ENCODE measurements around the gene GRM2. TPM values are rescaled to one million over a fixed set of nuclear protein-coding genes. Genes with fewer than 3 reads are reported as not detected.
"Not testable (repeated sequence)": the region's sequence is repeated elsewhere in the genome, so short reads cannot be mapped to it uniquely, and the experiment has no call there.

GRM2 gene
- total RNA-seq, 3 donors from 2014 or later, result 0.14 to 0.61 (median 0.22) TPM

- no peaks in the 10 kb centered on the region for H3K9me3 ChIP-seq
- TF ChIP-seq CTCF (IDR thresholded peaks at IDR 0.05), result no peak
- no peak for DNase-seq
Measured at GRCh38 chr3:51734572-51734907, 27.7 kb downstream of the GRM2 start.

DNA sequence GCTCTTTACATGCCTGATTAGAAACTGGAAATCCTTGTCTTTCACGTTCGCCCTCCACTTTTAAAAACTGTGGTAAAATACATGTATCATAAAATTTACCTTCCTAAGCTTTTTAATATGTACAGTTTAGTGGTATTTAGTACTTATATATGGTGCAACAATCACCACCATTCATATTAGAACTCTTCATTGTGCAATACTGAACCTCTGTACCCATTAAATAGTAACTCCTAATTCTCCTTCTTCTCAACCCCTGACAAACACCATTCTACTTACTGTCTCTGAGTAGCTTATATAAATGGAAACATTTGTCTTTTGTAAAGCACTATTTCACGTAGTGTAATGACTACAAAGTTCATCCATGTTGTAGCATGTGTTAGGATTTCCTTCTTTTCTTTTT lies 28.2 kb downstream of the GRM2 start:
- ATAC-seq, result no peak
- intact Hi-C loops (cut with DNase I, micrococcal nuclease), result no loop called here
- no peaks in the 10 kb centered on the region for H3K4me1 ChIP-seq (ENCODE audit: low read depth)
- no peaks in the 10 kb centered on the region for H3K9me3 ChIP-seq
- no peaks in the 10 kb centered on the region for H3K36me3 ChIP-seq (ENCODE audit: low read depth)
- TF ChIP-seq CTCF (IDR thresholded peaks at IDR 0.05), result no peak
- H3K4me3 ChIP-seq, result no peak overlapping the region
- DNase-seq, result no peak

More at GRCh38 chr3:51734572-51734907, 27.7 kb downstream of the GRM2 start:
- Histone ChIP-seq H3K4me3 (no peak overlapping the region), H3K36me3 (ENCODE audit: low read depth) (no peaks in the 10 kb centered on the region), H3K4me1 (ENCODE audit: low read depth) (no peaks in the 10 kb centered on the region)
- intact Hi-C loops (cut with DNase I, micrococcal nuclease), result no loop called here
- ATAC-seq, result no peak

- TF ChIP-seq CTCF (IDR thresholded peaks at IDR 0.05), result no peak
- Histone ChIP-seq H3K4me3 (no peak overlapping the region), H3K36me3 (ENCODE audit: low read depth) (no peaks in the 10 kb centered on the region), H3K4me1 (ENCODE audit: low read depth) (no peaks in the 10 kb centered on the region), H3K9me3 (no peaks in the 10 kb centered on the region)
- ATAC-seq (no peak), DNase-seq (no peak)
- intact Hi-C loops (cut with DNase I, micrococcal nuclease), result no loop called here
Measured at GRCh38 chr3:51735950-51736349, 29.1 kb downstream of the GRM2 start.

- intact Hi-C loops (cut with DNase I, micrococcal nuclease), result no loop called here
- DNase-seq, result no peak
- Histone ChIP-seq H3K9me3 (no peaks in the 10 kb centered on the region), H3K4me1 (ENCODE audit: low read depth) (no peaks in the 10 kb centered on the region), H3K4me3 (no peak overlapping the region), H3K36me3 (ENCODE audit: low read depth) (no peaks in the 10 kb centered on the region)
- no peak for TF ChIP-seq CTCF (IDR thresholded peaks at IDR 0.05)
- ATAC-seq, result no peak
Measured at GRCh38 chr3:51739110-51739509, 32.2 kb downstream of the GRM2 start.

DNA sequence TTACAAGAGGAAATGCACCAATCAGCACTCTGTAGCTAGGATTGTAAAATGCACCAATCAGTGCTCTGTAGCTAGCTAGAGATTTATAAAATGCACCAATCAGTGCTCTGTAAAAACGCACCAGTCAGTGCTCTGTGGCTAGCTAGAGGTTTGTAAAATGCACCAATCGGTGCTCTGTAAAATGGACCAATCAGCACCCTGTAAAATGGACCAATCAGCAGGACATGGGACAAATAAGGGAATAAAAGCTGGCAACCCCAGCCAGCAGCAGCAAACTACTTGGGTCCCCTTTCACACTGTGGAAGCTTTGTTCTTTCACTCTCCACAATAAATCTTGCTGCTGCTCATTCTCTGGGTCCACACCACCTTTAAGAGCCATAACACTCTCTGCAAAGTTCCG lies 35.5 kb downstream of the GRM2 start:
- H3K36me3 ChIP-seq (ENCODE audit: low read depth); H3K9me3 ChIP-seq; H3K4me3 ChIP-seq; ATAC-seq; intact Hi-C loops (cut with DNase I, micrococcal nuclease); H3K4me1 ChIP-seq (ENCODE audit: low read depth); DNase-seq: not testable (repeated sequence)

DNA sequence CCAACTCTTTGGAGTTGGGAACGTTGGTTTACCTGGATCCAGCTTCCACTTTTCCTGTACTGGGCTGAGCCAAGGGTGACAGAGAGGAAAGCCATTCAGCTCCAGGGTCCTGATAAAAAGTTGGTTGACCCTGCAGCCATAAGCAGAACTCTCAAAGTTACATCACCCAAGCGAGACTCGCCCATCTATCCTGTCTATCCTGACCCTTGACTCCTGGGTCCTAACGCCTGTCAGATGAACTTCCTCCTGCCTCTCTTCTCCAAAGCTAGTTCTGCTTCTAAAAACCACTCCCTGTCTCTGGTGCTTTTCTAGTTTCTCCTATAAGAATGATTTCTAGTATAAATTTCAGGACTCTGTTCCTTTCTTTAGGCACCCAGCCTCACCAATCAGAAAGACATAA lies 36.1 kb downstream of the GRM2 start:
- H3K36me3 ChIP-seq (ENCODE audit: low read depth); H3K4me3 ChIP-seq; ATAC-seq; H3K4me1 ChIP-seq (ENCODE audit: low read depth); H3K9me3 ChIP-seq; intact Hi-C loops (cut with DNase I, micrococcal nuclease): not testable (repeated sequence)
- DNase-seq, result peak in 1 of 3 donors; percentile 34

DNA sequence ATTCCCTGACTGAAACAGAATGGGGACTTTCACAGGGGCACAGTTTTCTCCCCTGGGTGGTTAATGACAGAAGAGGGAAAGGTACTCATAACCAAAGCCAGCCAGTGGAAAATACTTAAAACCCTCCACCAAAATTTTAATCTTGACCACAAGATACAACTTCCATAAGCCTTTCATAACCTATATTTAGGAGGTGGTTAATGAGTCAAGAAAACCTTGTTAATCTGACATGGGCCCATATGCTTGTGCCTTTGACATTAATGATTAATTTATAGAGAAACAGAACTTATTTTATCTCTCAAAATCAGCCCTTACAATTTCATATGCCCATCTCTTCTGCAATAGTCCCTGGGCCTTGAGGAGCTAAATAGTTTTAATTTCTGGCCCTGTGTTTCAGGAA lies 41.0 kb downstream of the GRM2 start:
- no peaks in the 10 kb centered on the region for H3K4me1 ChIP-seq (ENCODE audit: low read depth)
- no peak for TF ChIP-seq CTCF (IDR thresholded peaks at IDR 0.05)
- H3K9me3 ChIP-seq, result no peaks in the 10 kb centered on the region
- DNase-seq (no peak), ATAC-seq (no peak)
- no peak overlapping the region for H3K4me3 ChIP-seq
- no peaks in the 10 kb centered on the region for H3K36me3 ChIP-seq (ENCODE audit: low read depth)
- intact Hi-C loops (cut with DNase I, micrococcal nuclease), result no loop called here
